Kidney epithelial cell (primary cell): ENCODE results near the gene PCAT6. TPM values are rescaled to one million over a fixed set of nuclear protein-coding genes. Genes with fewer than 3 reads are reported as not detected.
A peak's percentile ranks its signal among the peaks of the same experiment; 100 is the strongest.

Source experiments
- DNase-seq: peaks from one replicate; pipeline ENCODE4 v3.0.0-alpha.2; 2010; ENCODE audit warnings: low read depth
- H3K27me3 ChIP-seq: 2 replicates; pipeline ENCODE4 v1.6.0; 2011; ENCODE audit warnings: low read length; ENCODE audit not compliant: control insufficient read depth, insufficient read depth
- H3K36me3 ChIP-seq: 2 replicates; pipeline ENCODE4 v1.5.1; 2011; ENCODE audit warnings: low read length; ENCODE audit not compliant: control insufficient read depth, insufficient read depth
- H3K4me3 ChIP-seq: 2 replicates; pipeline ENCODE4 v1.5.1; 2011; ENCODE audit warnings: low read depth, mild to moderate bottlenecking, control low read depth, low read length
- total RNA-seq: library from RNA; depleted of rRNA; stranded (reverse); fragments of >200 nt; gene quantifications from 2 replicates; pipeline ENCODE4 v1.2.3, GENCODE V29; 2015
- TF ChIP-seq, protein P1 (sequence below): IDR thresholded peaks from 2 replicates; pipeline ENCODE4 v1.5.1; 2011; ENCODE audit warnings: mild to moderate bottlenecking, moderate library complexity, low read length, control low read depth, inconsistent platforms; ENCODE audit not compliant: insufficient read depth, poor library complexity, severe bottlenecking

Gene PCAT6
- total RNA-seq, 1 donor from 2014 or later, result not detected

DNA sequence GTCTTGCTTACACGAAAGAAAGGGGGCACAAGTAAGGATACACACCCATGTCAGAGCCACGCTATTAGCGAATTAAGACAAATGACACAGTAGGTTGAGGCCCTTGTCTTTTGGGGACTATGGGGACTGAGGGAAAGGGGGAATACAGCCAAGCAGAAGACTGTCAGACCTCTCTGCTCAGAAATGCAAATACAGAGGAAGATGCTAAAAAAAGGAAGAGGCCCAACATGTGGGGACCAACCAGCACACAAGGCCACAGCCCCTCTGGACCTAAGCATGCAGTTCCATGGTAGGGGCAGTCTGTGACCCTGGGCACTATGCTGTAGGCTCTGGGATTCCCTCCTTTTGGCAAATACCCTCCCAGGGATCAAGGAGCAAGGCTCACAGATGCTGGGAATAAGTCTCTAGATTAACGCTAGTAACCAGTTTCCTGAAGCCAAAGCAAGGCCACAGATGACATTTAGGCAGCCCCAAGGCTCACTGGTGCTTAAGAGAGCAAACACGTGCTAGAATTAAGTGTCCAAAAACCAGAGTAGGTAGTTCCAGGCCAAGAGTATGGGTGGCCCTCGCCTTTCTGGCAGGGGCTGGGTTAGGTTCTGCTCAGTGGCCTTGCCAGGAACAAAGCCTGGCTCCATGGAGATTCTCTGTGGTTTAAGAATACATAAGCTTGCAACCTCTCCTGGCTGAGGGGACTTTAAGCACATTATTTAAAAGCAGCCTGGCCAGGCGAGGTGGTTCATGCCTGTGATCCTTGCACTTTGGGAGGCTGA is 40.0 kb downstream of the PCAT6 start:
- Histone ChIP-seq H3K27me3 (no peaks in the 10 kb centered on the region), H3K36me3 (no peaks in the 10 kb centered on the region), H3K4me3 (no peak overlapping the region)
- no peak for DNase-seq
- TF ChIP-seq, protein P1, sequence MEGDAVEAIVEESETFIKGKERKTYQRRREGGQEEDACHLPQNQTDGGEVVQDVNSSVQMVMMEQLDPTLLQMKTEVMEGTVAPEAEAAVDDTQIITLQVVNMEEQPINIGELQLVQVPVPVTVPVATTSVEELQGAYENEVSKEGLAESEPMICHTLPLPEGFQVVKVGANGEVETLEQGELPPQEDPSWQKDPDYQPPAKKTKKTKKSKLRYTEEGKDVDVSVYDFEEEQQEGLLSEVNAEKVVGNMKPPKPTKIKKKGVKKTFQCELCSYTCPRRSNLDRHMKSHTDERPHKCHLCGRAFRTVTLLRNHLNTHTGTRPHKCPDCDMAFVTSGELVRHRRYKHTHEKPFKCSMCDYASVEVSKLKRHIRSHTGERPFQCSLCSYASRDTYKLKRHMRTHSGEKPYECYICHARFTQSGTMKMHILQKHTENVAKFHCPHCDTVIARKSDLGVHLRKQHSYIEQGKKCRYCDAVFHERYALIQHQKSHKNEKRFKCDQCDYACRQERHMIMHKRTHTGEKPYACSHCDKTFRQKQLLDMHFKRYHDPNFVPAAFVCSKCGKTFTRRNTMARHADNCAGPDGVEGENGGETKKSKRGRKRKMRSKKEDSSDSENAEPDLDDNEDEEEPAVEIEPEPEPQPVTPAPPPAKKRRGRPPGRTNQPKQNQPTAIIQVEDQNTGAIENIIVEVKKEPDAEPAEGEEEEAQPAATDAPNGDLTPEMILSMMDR, result no peak

DNA sequence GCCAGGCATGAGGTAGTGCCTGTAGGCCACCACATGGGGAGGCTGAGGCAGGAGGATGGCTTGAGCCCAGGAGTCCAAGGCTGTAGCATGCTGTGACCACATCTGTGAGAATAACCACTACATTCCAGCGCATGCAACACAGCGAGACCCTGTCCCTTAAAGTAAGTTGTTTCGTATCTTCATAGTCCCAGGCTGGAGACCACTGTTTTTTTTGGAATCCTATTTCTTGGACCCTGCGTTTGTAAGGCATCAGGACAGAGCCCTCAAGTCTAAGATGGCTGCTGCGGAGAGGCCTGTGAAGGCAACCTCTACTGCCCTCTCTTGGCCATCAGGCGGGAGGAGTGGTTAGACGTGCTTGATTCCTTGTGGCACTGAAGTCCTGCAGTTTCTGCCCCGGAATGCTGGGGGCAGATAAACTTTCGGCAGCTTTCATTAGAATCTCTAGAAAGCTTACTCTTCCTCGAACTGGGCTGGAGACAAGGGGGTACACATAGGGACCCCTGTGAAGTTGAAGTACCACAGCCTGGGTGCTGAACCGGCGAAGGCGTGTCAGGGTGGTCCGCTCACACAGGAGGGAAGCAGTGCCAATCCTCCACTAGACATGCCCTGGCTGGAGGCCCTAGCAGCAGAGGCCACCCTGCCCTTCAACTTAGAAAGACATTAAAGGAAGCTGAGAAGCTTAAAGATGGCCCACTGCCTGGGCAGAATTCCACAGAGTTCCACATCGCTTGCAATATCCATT is 41.6 kb downstream of the PCAT6 start:
- TF ChIP-seq, protein P1, result peak; percentile 65
- DNase-seq, result no peak
- no peaks in the 10 kb centered on the region for H3K36me3 ChIP-seq

DNA sequence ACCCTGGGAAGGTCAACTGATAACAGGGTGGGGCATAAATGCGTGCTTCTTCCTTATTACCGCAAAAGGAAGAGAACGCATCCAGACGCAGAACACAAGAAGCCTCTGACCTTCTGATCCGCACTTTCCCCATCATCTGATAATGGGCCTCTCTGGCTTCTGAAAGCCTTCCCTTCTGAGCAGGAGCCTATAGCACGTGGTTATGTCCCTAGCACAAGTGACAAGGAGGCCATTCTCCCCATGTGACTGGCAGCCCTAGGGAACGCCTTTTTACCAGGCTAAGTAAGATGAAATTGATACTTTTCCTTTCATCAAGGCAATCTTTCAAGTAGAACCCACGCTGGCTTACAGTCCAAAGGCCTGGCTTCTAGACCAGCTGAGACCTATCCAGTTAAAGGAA is 44.0 kb downstream of the PCAT6 start:
- Histone ChIP-seq H3K4me3 (no peak overlapping the region), H3K27me3 (no peaks in the 10 kb centered on the region), H3K36me3 (no peaks in the 10 kb centered on the region)
- TF ChIP-seq, protein P1, result no peak
- no peak for DNase-seq

More for the DNA sequence above, 41.6 kb downstream of the PCAT6 start:
- Histone ChIP-seq H3K4me3 (no peak overlapping the region), H3K27me3 (no peaks in the 10 kb centered on the region)

DNA sequence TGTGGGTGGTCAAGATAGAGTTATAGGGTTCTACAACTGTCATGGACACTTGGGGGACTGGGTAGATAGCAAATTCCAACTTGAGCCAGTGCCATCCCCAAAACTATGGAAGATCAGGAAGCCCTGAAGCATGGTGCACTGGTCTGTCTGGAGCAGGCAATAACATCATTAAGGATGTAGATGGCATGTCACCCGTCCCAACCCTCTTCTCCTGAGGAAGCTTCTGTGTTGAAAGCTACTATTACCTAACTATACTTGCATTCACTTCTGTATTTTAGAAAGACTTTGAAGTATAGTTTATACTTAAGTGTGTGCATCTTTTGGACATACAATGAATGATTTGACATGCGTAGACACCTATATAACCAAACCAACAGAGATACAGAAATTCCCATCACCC is 45.3 kb downstream of the PCAT6 start:
- TF ChIP-seq, protein P1, result no peak
- DNase-seq, result no peak
- Histone ChIP-seq H3K27me3 (no peaks in the 10 kb centered on the region), H3K36me3 (no peaks in the 10 kb centered on the region), H3K4me3 (no peak overlapping the region)

DNA sequence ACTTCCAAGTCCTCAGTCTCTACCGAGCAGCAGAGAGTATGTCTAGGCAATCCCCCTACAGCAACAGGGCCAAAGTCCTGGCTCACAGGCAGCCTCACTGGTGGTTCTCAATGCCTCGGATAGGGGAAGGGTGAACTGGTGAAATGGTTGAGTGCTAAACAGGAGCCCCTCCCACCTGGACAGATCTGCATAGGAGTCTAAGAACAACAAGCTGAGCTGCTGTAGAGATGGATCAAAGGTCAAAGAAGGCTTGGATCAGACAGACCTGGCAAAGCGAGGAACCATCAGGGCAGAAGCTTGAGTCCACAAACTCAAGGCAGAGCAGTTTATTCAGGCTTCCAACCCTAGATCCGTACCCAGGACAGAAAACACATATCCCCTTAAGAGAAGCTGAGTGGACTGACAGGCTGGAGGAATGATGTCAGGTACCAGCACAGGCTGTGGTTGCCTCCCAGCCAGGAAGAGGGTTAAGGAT is 46.4 kb downstream of the PCAT6 start:
- TF ChIP-seq, protein P1, result no peak
- Histone ChIP-seq H3K4me3 (no peak overlapping the region), H3K36me3 (no peaks in the 10 kb centered on the region), H3K27me3 (no peaks in the 10 kb centered on the region)
- DNase-seq, result no peak
